AG04449 (cell line): ENCODE measurements around the gene UBXN11.
"Not testable (repeated sequence)": the region's sequence is repeated elsewhere in the genome, so short reads cannot be mapped to it uniquely, and the experiment has no call there.

Experiments used
- CTCF ChIA-PET: fragments of 350-600 bp; formaldehyde crosslinking; extraction: SDS; loops from one replicate; lab custom pipeline; 2021; ENCODE audit warnings: antibody characterized with exemption; lab: Yijun Ruan, JAX
- POLR2A ChIA-PET: fragments of 400-600, 350-600 bp; formaldehyde crosslinking; extraction: SDS; loops from one replicate; lab custom pipeline; 2020; ENCODE audit warnings: antibody characterized with exemption, inconsistent platforms; lab: Yijun Ruan, JAX
- DNase-seq: peaks from one replicate; pipeline ENCODE4 v3.0.0-alpha.2; 2010; ENCODE audit warnings: low read depth, low spot score
- H3K4me3 ChIP-seq: 2 replicates; pipeline ENCODE4 v1.5.1; 2011; ENCODE audit warnings: low read depth, mild to moderate bottlenecking, control low read depth, low read length
- CTCF ChIP-seq: IDR thresholded peaks from one replicate; pipeline ENCODE4 v1.5.1; 2011; ENCODE audit warnings: mild to moderate bottlenecking, moderate library complexity, low read length, control low read depth, inconsistent platforms; ENCODE audit not compliant: insufficient read depth; ENCODE audit errors: missing control alignments

Gene UBXN11

GRCh38 chr1:26330276-26330675, 23.8 kb upstream of the UBXN11 start:
- no peak for TF ChIP-seq CTCF
- no peak overlapping the region for H3K4me3 ChIP-seq
- CTCF ChIA-PET: interaction anchor here (1.8 to 4.2 kb wide), 2 partner anchors 8 to 34 kb away, joined by 7 to 37 read pairs; no protein-coding TSS in a partner anchor
- no peak for DNase-seq
- POLR2A ChIA-PET: no interaction called here

DNA sequence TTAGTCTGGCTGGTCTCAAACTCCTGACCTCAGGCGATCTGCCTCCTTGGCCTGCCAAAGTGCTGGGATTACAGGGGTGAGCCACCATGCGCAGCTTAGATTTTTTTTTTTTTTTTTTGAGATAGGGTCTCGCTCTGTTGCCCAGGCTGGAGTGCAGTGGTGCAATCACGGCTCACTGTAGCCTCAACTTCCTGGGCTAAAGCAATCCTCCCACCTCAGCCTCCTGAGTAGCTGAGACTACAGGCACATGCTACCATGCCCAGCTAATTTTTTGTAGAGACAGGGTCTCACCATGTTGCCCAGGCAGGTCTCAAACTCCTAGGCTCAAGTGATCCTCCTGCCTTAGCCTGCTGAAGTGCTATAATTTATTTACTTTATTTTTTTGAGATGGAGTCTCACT, 22.9 kb upstream of the UBXN11 start:
- POLR2A ChIA-PET: interaction anchor here (0.7 kb wide), 1 partner anchor 9 kb away, joined by 4 read pairs; no protein-coding TSS in a partner anchor
- not testable (repeated sequence) for H3K4me3 ChIP-seq, DNase-seq
- CTCF ChIA-PET: interaction anchor here (1.4 to 4.2 kb wide), 3 partner anchors 7 to 88 kb away, joined by 5 to 37 read pairs (median 7); no protein-coding TSS in a partner anchor

DNA sequence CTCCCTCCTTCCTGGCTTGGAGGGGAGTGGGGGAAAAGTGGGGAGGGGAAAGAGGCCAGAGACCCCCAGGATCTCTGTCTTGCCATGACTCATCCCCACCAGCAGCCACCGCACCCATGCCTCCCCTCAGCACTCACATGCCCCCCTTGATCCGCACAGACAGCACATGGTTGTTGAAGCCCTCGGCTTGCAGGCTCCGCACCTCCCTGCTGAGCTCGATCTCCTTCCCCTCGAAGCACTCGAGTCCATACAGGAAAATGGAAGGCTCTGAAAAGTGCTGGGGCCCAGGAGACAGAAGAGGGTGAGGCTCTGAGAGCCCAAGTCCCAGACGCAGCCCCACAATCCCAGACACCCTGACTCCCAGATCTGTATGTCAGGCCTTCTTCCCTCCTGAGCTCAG, 22.2 kb upstream of the UBXN11 start:
- POLR2A ChIA-PET: interaction anchor here (0.6 kb wide), 1 partner anchor 680 kb away, joined by 3 read pairs; no protein-coding TSS in a partner anchor
- no peak for TF ChIP-seq CTCF
- DNase-seq: no peak
- CTCF ChIA-PET: interaction anchor here (1.4 to 1.8 kb wide), 3 partner anchors 36 to 95 kb away, joined by 4 to 7 read pairs (median 5); partner anchors contain the start of gene CEP85
- no peak overlapping the region for H3K4me3 ChIP-seq

GRCh38 chr1:26327956-26328362, 21.5 kb upstream of the UBXN11 start:
- CTCF ChIA-PET: interaction anchor here (0.8 to 11.9 kb wide), 5 partner anchors 36 to 94 kb away, joined by 3 to 179 read pairs (median 4); partner anchors contain the start of genes CEP85 and SH3BGRL3
- no peak for DNase-seq
- H3K4me3 ChIP-seq: no peak overlapping the region
- no peak for TF ChIP-seq CTCF
- POLR2A ChIA-PET: interaction anchor here (0.6 kb wide), 1 partner anchor 681 kb away, joined by 3 read pairs; no protein-coding TSS in a partner anchor

GRCh38 chr1:26324550-26324949, 18.1 kb upstream of the UBXN11 start:
- no peak for TF ChIP-seq CTCF
- DNase-seq: no peak
- ChIA-PET CTCF (interaction anchor here (1.6 to 11.9 kb wide), 3 partner anchors 17 to 155 kb away, joined by 3 to 179 read pairs (median 139); partner anchors contain the start of genes SH3BGRL3, UBXN11 and ZNF593), POLR2A (no interaction called here)
- no peak overlapping the region for H3K4me3 ChIP-seq

GRCh38 chr1:26323382-26323781, 16.9 kb upstream of the UBXN11 start:
- H3K4me3 ChIP-seq: no peak overlapping the region
- TF ChIP-seq CTCF: no peak
- ChIA-PET CTCF (interaction anchor here (1.0 to 11.9 kb wide), 16 partner anchors 8 to 219 kb away, joined by 3 to 179 read pairs (median 16); partner anchors contain the start of genes CEP85, SH3BGRL3, UBXN11 and ZNF593), POLR2A (interaction anchor here (0.6 kb wide), 1 partner anchor 17 kb away, joined by 3 read pairs; the partner anchor contains the start of gene UBXN11)
- no peak for DNase-seq

DNA sequence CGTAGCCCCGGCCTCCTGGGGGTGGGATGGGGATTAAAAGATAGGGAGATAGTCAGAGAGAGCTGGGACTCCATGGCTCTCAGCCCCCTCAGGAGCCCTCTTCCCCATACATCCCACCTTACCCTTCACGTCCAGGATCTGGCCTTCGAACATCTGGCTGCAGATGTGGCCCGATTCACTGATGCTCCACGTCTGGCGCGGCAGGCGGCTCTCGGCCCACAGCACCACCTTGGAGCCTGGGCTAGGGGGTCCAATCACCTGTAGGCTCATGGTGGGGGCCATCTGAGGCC, 15.6 kb upstream of the UBXN11 start:
- no peak for TF ChIP-seq CTCF
- ChIA-PET CTCF (interaction anchor here (0.6 to 11.9 kb wide), 43 partner anchors 10 to 243 kb away, joined by 3 to 179 read pairs (median 6); partner anchors contain the start of genes C1orf232, CATSPER4, CEP85 and CNKSR1), POLR2A (interaction anchor here (0.6 to 1.3 kb wide), 2 partner anchors 46 to 153 kb away, joined by 4 read pairs; no protein-coding TSS in a partner anchor)
- no peak overlapping the region for H3K4me3 ChIP-seq
- DNase-seq: no peak
